Endothelial cell of umbilical vein (primary cell): Measurements from ENCODE around the gene OGDH. TPM values are rescaled to one million over a fixed set of nuclear protein-coding genes. Genes with fewer than 3 reads are reported as not detected.

Experiments
- BruUV-seq: library from RNA; stranded (reverse); fragments of 400-500 nt; replicated peaks from 2 replicates; lab custom pipeline; 2021; lab: Mats Ljungman, UMichigan
- CTCF ChIA-PET: fragments of 300-600, 350-600 bp; sonication (Branson Sonifier 250); formaldehyde crosslinking; loops from one replicate; lab custom pipeline; 2021; ENCODE audit warnings: antibody characterized with exemption, inconsistent platforms; lab: Charles Lee
- POLR2A ChIA-PET: fragments of 300-600, 350-600 bp; sonication (Branson Sonifier 250); formaldehyde crosslinking; loops from one replicate; lab custom pipeline; 2021; ENCODE audit warnings: antibody characterized with exemption, inconsistent platforms; lab: Charles Lee
- DNase-seq: peaks from one replicate; pipeline ENCODE4 v3.0.0-alpha.2; 2011; ENCODE audit warnings: low read depth, low spot score
- FAIRE-seq: peaks from 2 replicates; lab custom pipeline; 2011; peaks lifted over from hg19 to GRCh38; lab: Jason Lieb, UNC
- H2AFZ ChIP-seq: 2 replicates; pipeline ENCODE4 v1.6.0; 2012; ENCODE audit warnings: low read depth, low read length, control low read depth, inconsistent platforms
- H3K27ac ChIP-seq: 2 replicates; pipeline ENCODE4 v1.5.1; 2011; ENCODE audit warnings: low read depth, mild to moderate bottlenecking, control low read depth, low read length, moderate library complexity; ENCODE audit not compliant: insufficient read depth
- H3K27me3 ChIP-seq, 2 experiments: 2 replicates each; pipeline versions ENCODE4 v1.6.0 to v1.6.1; 2011; ENCODE audit warnings: low read length in 2 of 2, mixed read lengths in 1 of 2; ENCODE audit not compliant: control insufficient read depth in 2 of 2, insufficient read depth in 2 of 2
- H3K36me3 ChIP-seq, 2 experiments: 2 replicates in 1 of 2; 3 replicates in 1 of 2; pipeline ENCODE4 v1.5.1; 2011; ENCODE audit warnings: low read length in 2 of 2, mild to moderate bottlenecking in 1 of 2, moderate library complexity in 1 of 2; ENCODE audit not compliant: control insufficient read depth in 2 of 2, insufficient read depth in 2 of 2; ENCODE audit errors: extremely low read depth in 1 of 2
- H3K4me1 ChIP-seq: 3 replicates; pipeline ENCODE4 v1.5.1; 2011; ENCODE audit warnings: mild to moderate bottlenecking, low read length; ENCODE audit not compliant: control insufficient read depth, insufficient read depth; ENCODE audit errors: extremely low read depth
- H3K4me2 ChIP-seq: 2 replicates; pipeline ENCODE4 v1.6.1; 2011; ENCODE audit warnings: low read length, control low read depth, mixed read lengths; ENCODE audit not compliant: insufficient read depth
- H3K4me3 ChIP-seq, 3 experiments: fragments of 200-600 bp in 1 of 3; sonication (generic), shearing (Covaris generic) in 1 of 3; replicated peaks in 1 of 3; 2 replicates each; pipeline ENCODE4 v1.5.1; 2011 to 2016; ENCODE audit warnings: control low read depth in 3 of 3, low read length in 3 of 3, mild to moderate bottlenecking in 2 of 3, inconsistent platforms in 1 of 3, low read depth in 1 of 3, moderate library complexity in 1 of 3; ENCODE audit not compliant: insufficient read depth in 1 of 3
- H3K79me2 ChIP-seq: 2 replicates; pipeline ENCODE4 v1.6.0; 2012; ENCODE audit warnings: low read length, inconsistent platforms; ENCODE audit not compliant: control insufficient read depth, insufficient read depth
- H3K9ac ChIP-seq: replicated peaks from 2 replicates; pipeline ENCODE3; 2011; ENCODE audit warnings: low read length, control low read depth; ENCODE audit not compliant: insufficient read depth; ENCODE audit errors: extremely low read depth
- H3K9me1 ChIP-seq: replicated peaks from 3 replicates; pipeline ENCODE4 v1.6.0; 2011; ENCODE audit warnings: mild to moderate bottlenecking, low read length; ENCODE audit not compliant: control insufficient read depth, insufficient read depth; ENCODE audit errors: extremely low read depth
- H3K9me3 ChIP-seq: replicated peaks from 2 replicates; pipeline ENCODE4 v1.5.1; 2012; ENCODE audit warnings: low read length, inconsistent platforms; ENCODE audit not compliant: control insufficient read depth, insufficient read depth
- H4K20me1 ChIP-seq: replicated peaks from 2 replicates; pipeline ENCODE3; 2011; ENCODE audit warnings: mild to moderate bottlenecking, low read length; ENCODE audit not compliant: control insufficient read depth, insufficient read depth; ENCODE audit errors: extremely low read depth
- CTCF ChIP-seq, 2 donors: IDR thresholded peaks; 1 replicate in 1 of 2; 2 replicates in 1 of 2; pipeline ENCODE4 v1.5.1; 2011; ENCODE audit warnings: low read length in 2 of 2, mild to moderate bottlenecking in 2 of 2, moderate library complexity in 2 of 2, control low read depth in 1 of 2, inconsistent platforms in 1 of 2, low read depth in 1 of 2; ENCODE audit not compliant: insufficient read depth in 1 of 2; ENCODE audit errors: extremely low read depth in 1 of 2
- EZH2 ChIP-seq: IDR thresholded peaks from 2 replicates; pipeline ENCODE4 v1.6.1; 2012; ENCODE audit warnings: borderline replicate concordance, low read depth, mild to moderate bottlenecking, moderate library complexity, low read length, inconsistent platforms; ENCODE audit not compliant: severe bottlenecking
- FOS ChIP-seq: IDR thresholded peaks from 2 replicates; pipeline ENCODE4 v1.6.1; 2011; ENCODE audit warnings: mild to moderate bottlenecking, low read length, moderate library complexity, borderline replicate concordance; ENCODE audit not compliant: insufficient read depth
- GATA2 ChIP-seq: IDR thresholded peaks from 2 replicates; pipeline ENCODE4 v1.7.0; 2011; ENCODE audit warnings: low read depth, mild to moderate bottlenecking, moderate library complexity, mixed read lengths, low read length; ENCODE audit not compliant: insufficient read length, insufficient read depth
- JUN ChIP-seq: IDR thresholded peaks from 2 replicates; pipeline ENCODE4 v1.6.1; 2011; ENCODE audit warnings: borderline replicate concordance, low read depth; ENCODE audit not compliant: insufficient read length, insufficient read depth
- MYC ChIP-seq: IDR thresholded peaks from one replicate; pipeline ENCODE4 v1.6.1; 2011; ENCODE audit warnings: mild to moderate bottlenecking, low read depth, low read length
- POLR2A ChIP-seq: IDR thresholded peaks from 2 replicates; pipeline ENCODE4 v1.6.1; 2012; ENCODE audit warnings: low read depth, mild to moderate bottlenecking, control low read depth, low read length
- POLR2AphosphoS5 ChIP-seq: IDR thresholded peaks from 2 replicates; pipeline ENCODE4 v1.6.1; 2012; ENCODE audit warnings: low read depth, mild to moderate bottlenecking, control low read depth, low read length, moderate library complexity; ENCODE audit not compliant: insufficient read depth
- dilution Hi-C: fragments of 300-500 bp; cut with MboI; formaldehyde crosslinking; loops from one replicate; pipeline ENCODE4 v1.15.0; 2019; ENCODE audit warnings: low sequenced_read_pairs; ENCODE audit not compliant: extremely low pct_ligation_motif_present
- intact Hi-C: fragments of 100-400 bp; cut with micrococcal nuclease; formaldehyde crosslinking; loops from one replicate; pipeline ENCODE4 v1.10.0; 2022
- polyA plus RNA-seq, 4 experiments: library from polyadenylated mRNA; depleted of rRNA in 3 of 4; stranded (reverse) in 3 of 4; unstranded in 1 of 4; fragments of >200 nt; gene quantifications; 2 replicates each; pipeline versions ENCODE4 v1.2.1 to v1.2.3, GENCODE V29; 2011 to 2012; ENCODE audit warnings: missing spikeins in 1 of 4
- total RNA-seq: library from RNA; stranded (reverse); gene quantifications from 2 replicates; pipeline ENCODE4 v1.2.3, GENCODE V29; 2021
- TF ChIP-seq, protein P1 (sequence below): IDR thresholded peaks from 2 replicates; pipeline ENCODE4 v1.6.1; 2011; ENCODE audit not compliant: insufficient read depth, insufficient read length

The OGDH gene
- total and polyA plus RNA-seq, 2 donors (not counting 3 experiments of a cell fraction or from before 2014, with no cell fraction given), result 88.9 to 92.9 TPM

DNA sequence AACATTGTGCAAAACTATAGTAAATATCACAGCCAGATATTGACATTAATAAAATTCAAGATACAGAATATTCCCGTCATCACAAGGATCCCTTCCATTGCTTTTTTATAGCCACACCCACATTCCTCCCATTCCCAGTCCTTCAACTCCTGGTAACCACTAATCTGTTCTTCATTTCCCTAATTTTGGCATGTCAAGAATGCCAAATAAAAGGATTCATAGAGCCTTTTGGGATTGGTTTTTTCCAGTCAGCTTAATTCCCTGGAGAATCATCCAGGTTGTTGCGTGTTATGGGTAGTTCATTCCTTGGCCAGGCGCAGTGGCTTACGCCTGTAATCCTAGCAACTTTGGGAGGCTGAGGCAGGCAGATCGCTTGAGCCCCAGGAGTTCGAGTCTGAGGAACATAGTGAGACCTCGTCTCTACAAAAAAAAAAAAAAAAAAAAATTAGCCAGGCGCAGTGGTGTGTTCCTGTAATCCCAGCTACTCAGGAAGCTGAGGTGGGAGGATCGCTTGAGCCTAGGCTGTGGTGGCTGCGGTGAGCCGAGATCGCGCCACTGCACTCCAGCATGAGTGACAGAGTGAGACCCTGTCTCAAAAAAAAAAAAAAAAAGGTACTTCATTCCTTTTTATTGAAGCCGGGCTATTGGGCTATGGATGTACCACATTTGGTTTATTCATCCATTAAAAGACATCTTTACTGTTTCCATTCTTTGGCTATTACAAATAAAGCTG, 2.7 kb downstream of the OGDH start:
- no peak overlapping the region for H3K27ac ChIP-seq
- no peak overlapping the region for H3K9ac ChIP-seq
- no peak for DNase-seq

More for the DNA sequence above, 2.7 kb downstream of the OGDH start:
- H3K4me1 ChIP-seq, result peaks cover 11% of the 10 kb centered on the region
- no TSS peak for BruUV-seq
- H3K9me1 ChIP-seq, result no peaks in the 10 kb centered on the region
- H3K4me2 ChIP-seq, result no peak overlapping the region
- intact Hi-C loops (no loop called here), dilution Hi-C loops (no loop called here)
- CTCF ChIA-PET, result no interaction called here
- H3K36me3 ChIP-seq, result no peaks in the 10 kb centered on the region
- no peaks in the 10 kb centered on the region for H3K9me3 ChIP-seq
- no peak for FAIRE-seq
- H3K27me3 ChIP-seq, result no peaks in the 10 kb centered on the region
- no peak overlapping the region for H3K4me3 ChIP-seq
- H3K79me2 ChIP-seq, result peaks cover 64% of the 10 kb centered on the region
- TF ChIP-seq CTCF (IDR thresholded peaks at IDR 0.05; ENCODE audit: extremely low read depth in 1 of 2, insufficient read depth in 1 of 2, low read depth in 1 of 2, low read length in 2 of 2) (no peak), EZH2 (no peak), POLR2AphosphoS5 (no peak), MYC (no peak), FOS (no peak), POLR2A (no peak), JUN (no peak), GATA2 (no peak)
- TF ChIP-seq, protein P1, sequence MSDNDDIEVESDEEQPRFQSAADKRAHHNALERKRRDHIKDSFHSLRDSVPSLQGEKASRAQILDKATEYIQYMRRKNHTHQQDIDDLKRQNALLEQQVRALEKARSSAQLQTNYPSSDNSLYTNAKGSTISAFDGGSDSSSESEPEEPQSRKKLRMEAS, result no peak
- POLR2A ChIA-PET, result interaction anchor here (0.6 to 0.9 kb wide), 3 partner anchors 14 to 195 kb away, joined by 3 to 8 read pairs (median 4); no protein-coding TSS in a partner anchor
- H4K20me1 ChIP-seq, result no peaks in the 10 kb centered on the region
- H2AFZ ChIP-seq, result no peak overlapping the region
